Effector memory CD8-positive, alpha-beta T cell (primary cell): Measurements from ENCODE around the gene TNS4.
A peak's percentile ranks its signal among the peaks of the same experiment; 100 is the strongest.

Source experiments
- ATAC-seq: fragments of 150-1000 bp; cut with Tn5 transposase; replicated peaks from 2 replicates; pipeline ENCODE4 v1.10.0; 2021; ENCODE audit warnings: mild to moderate bottlenecking, moderate library complexity
- DNase-seq, 3 experiments: peaks; one replicate each; pipeline ENCODE4 v3.0.0; 2021
- H3K27ac Mint-ChIP-seq, 2 donors: one replicate each; pipeline ENCODE4 v1.8.0; 2022; ENCODE audit warnings: mild to moderate bottlenecking in 2 of 2, mixed read lengths in 2 of 2, moderate library complexity in 2 of 2
- H3K27me3 Mint-ChIP-seq, 2 donors: one replicate each; pipeline ENCODE4 v1.8.0; 2022; ENCODE audit warnings: mixed read lengths in 2 of 2
- H3K36me3 Mint-ChIP-seq: one replicate; pipeline ENCODE4 v1.8.0; 2022; ENCODE audit warnings: mild to moderate bottlenecking, moderate library complexity, mixed read lengths; ENCODE audit not compliant: insufficient read depth
- H3K4me1 Mint-ChIP-seq, 2 donors: one replicate each; pipeline ENCODE4 v1.8.0; 2022; ENCODE audit warnings: low read depth in 2 of 2, mixed read lengths in 2 of 2
- H3K4me3 Mint-ChIP-seq, 2 donors: one replicate each; pipeline ENCODE4 v1.8.0; 2022; ENCODE audit warnings: mild to moderate bottlenecking in 2 of 2, mixed read lengths in 2 of 2, moderate library complexity in 2 of 2
- H3K9me3 Mint-ChIP-seq, 2 donors: one replicate each; pipeline ENCODE4 v1.8.0; 2022; ENCODE audit warnings: mixed read lengths in 2 of 2

TNS4 gene

GRCh38 chr17:40452921-40453378 lies 48.5 kb downstream of the TNS4 start:
- Mint-ChIP-seq H3K4me3 (no peak overlapping the region), H3K36me3 (peaks cover 12% of the 10 kb centered on the region), H3K4me1 (peaks cover under 1 to 11% of the 10 kb centered on the region in 2 donors), H3K27me3 (no peaks in the 10 kb centered on the region), H3K9me3 (no peaks in the 10 kb centered on the region), H3K27ac (no peak overlapping the region)
- DNase-seq: no peak
- no peak for ATAC-seq

GRCh38 chr17:40452216-40452787 lies 49.1 kb downstream of the TNS4 start:
- ATAC-seq (no peak), DNase-seq (no peak)
- Mint-ChIP-seq H3K27ac (peak overlapping the region in 1 of 2 donors; percentile 72), H3K9me3 (no peaks in the 10 kb centered on the region), H3K27me3 (no peaks in the 10 kb centered on the region), H3K4me1 (peaks cover 6 to 16% of the 10 kb centered on the region in 2 donors), H3K4me3 (no peak overlapping the region), H3K36me3 (peaks cover 12% of the 10 kb centered on the region)

- peaks cover 6 to 16% of the 10 kb centered on the region in 2 donors for H3K4me1 Mint-ChIP-seq
- no peaks in the 10 kb centered on the region for H3K27me3 Mint-ChIP-seq
- DNase-seq (no peak), ATAC-seq (no peak)
- no peak overlapping the region for H3K4me3 Mint-ChIP-seq
- H3K27ac Mint-ChIP-seq: no peak overlapping the region
- peaks cover 12% of the 10 kb centered on the region for H3K36me3 Mint-ChIP-seq
- H3K9me3 Mint-ChIP-seq: no peaks in the 10 kb centered on the region
Observed at GRCh38 chr17:40451420-40451819, 50.0 kb downstream of the TNS4 start.

GRCh38 chr17:40450175-40450574 lies 51.2 kb downstream of the TNS4 start:
- peak in 2 of 3 experiments; percentile 8 to 17 for DNase-seq
- H3K27ac Mint-ChIP-seq: no peak overlapping the region
- H3K27me3 Mint-ChIP-seq: no peaks in the 10 kb centered on the region
- H3K4me1 Mint-ChIP-seq: peaks cover 11 to 21% of the 10 kb centered on the region in 2 donors
- ATAC-seq: no peak
- H3K9me3 Mint-ChIP-seq: no peaks in the 10 kb centered on the region
- no peak overlapping the region for H3K4me3 Mint-ChIP-seq
- peaks cover 13% of the 10 kb centered on the region for H3K36me3 Mint-ChIP-seq

- no peak overlapping the region for H3K27ac Mint-ChIP-seq
Observed at GRCh38 chr17:40448639-40449261, 52.7 kb downstream of the TNS4 start.

GRCh38 chr17:40448213-40448638 lies 53.2 kb downstream of the TNS4 start:
- Mint-ChIP-seq H3K27ac (no peak overlapping the region), H3K9me3 (no peaks in the 10 kb centered on the region), H3K36me3 (peaks cover 19% of the 10 kb centered on the region), H3K27me3 (no peaks in the 10 kb centered on the region), H3K4me1 (peaks cover 23 to 32% of the 10 kb centered on the region in 2 donors), H3K4me3 (peak overlapping the region in 1 of 2 donors; percentile 4)
- no peak for DNase-seq
- no peak for ATAC-seq

More at GRCh38 chr17:40448639-40449261, 52.7 kb downstream of the TNS4 start:
- DNase-seq (no peak), ATAC-seq (no peak)
- H3K9me3 Mint-ChIP-seq: no peaks in the 10 kb centered on the region
- H3K36me3 Mint-ChIP-seq: peaks cover 20% of the 10 kb centered on the region
- H3K4me1 Mint-ChIP-seq: peaks cover 23 to 33% of the 10 kb centered on the region in 2 donors
- no peaks in the 10 kb centered on the region for H3K27me3 Mint-ChIP-seq
- H3K4me3 Mint-ChIP-seq: no peak overlapping the region

GRCh38 chr17:40447806-40448205 lies 53.6 kb downstream of the TNS4 start:
- Mint-ChIP-seq H3K4me1 (peaks cover 23 to 32% of the 10 kb centered on the region in 2 donors), H3K9me3 (no peaks in the 10 kb centered on the region), H3K4me3 (peak overlapping the region in 1 of 2 donors; percentile 4), H3K27ac (no peak overlapping the region), H3K36me3 (peaks cover 19% of the 10 kb centered on the region), H3K27me3 (no peaks in the 10 kb centered on the region)
- no peak for DNase-seq
- ATAC-seq: no peak

- H3K4me3 Mint-ChIP-seq: no peak overlapping the region
- H3K27ac Mint-ChIP-seq: no peak overlapping the region
- no peaks in the 10 kb centered on the region for H3K9me3 Mint-ChIP-seq
- H3K36me3 Mint-ChIP-seq: peaks cover 19% of the 10 kb centered on the region
- peaks cover 23 to 36% of the 10 kb centered on the region in 2 donors for H3K4me1 Mint-ChIP-seq
- DNase-seq (no peak), ATAC-seq (no peak)
- no peaks in the 10 kb centered on the region for H3K27me3 Mint-ChIP-seq
Observed at GRCh38 chr17:40447148-40447644, 54.2 kb downstream of the TNS4 start.

- DNase-seq: no peak
- H3K4me3 Mint-ChIP-seq: peak overlapping the region; percentile 56 to 73
- H3K4me1 Mint-ChIP-seq: peaks cover 23 to 39% of the 10 kb centered on the region in 2 donors
- peak overlapping the region in 1 of 2 donors; percentile 96 for H3K27ac Mint-ChIP-seq
- ATAC-seq: no peak
- H3K9me3 Mint-ChIP-seq: no peaks in the 10 kb centered on the region
- peaks cover 19% of the 10 kb centered on the region for H3K36me3 Mint-ChIP-seq
- H3K27me3 Mint-ChIP-seq: no peaks in the 10 kb centered on the region
Observed at GRCh38 chr17:40445751-40446468, 55.5 kb downstream of the TNS4 start.

GRCh38 chr17:40443988-40444899 lies 57.2 kb downstream of the TNS4 start:
- DNase-seq (peak in 1 of 3 experiments; percentile 27), ATAC-seq (peak; percentile 6)
- peaks cover 23 to 39% of the 10 kb centered on the region in 2 donors for H3K4me1 Mint-ChIP-seq
- H3K36me3 Mint-ChIP-seq: peaks cover 16% of the 10 kb centered on the region
- H3K9me3 Mint-ChIP-seq: no peaks in the 10 kb centered on the region
- H3K27ac Mint-ChIP-seq: peak overlapping the region; percentile 84 to 96
- H3K4me3 Mint-ChIP-seq: peak overlapping the region; percentile 56 to 73
- no peaks in the 10 kb centered on the region for H3K27me3 Mint-ChIP-seq

GRCh38 chr17:40443196-40443987 lies 58.0 kb downstream of the TNS4 start, which contains the start of gene IGFBP4:
Gene IGFBP4 (plus strand): TSS chr17:40443450. CDS start chr17:40443736, 286 bp downstream.
- peak within 1 kb of the TSS; percentile 84 to 96 for H3K27ac Mint-ChIP-seq
- no peaks in the 10 kb centered on the region for H3K27me3 Mint-ChIP-seq
- H3K4me3 Mint-ChIP-seq: peak within 1 kb of the TSS; percentile 57 to 73
- no peaks in the 10 kb centered on the region for H3K9me3 Mint-ChIP-seq
- peaks cover 23 to 35% of the 10 kb centered on the region in 2 donors for H3K4me1 Mint-ChIP-seq
- DNase-seq (peak; percentile 50 to 58 (median 54)), ATAC-seq (peak; percentile 84)
- peaks cover 16% of the 10 kb centered on the region for H3K36me3 Mint-ChIP-seq
